Adipocyte (in vitro differentiated cells): Measurements from ENCODE around the gene KCNH4.

Experiments used
- DNase-seq: peaks from one replicate; pipeline ENCODE4 v3.0.0-alpha.2; 2015; ENCODE audit warnings: low read depth
- H3K27me3 ChIP-seq: replicated peaks from 2 replicates; pipeline ENCODE4 v1.7.0; 2013; ENCODE audit warnings: mild to moderate bottlenecking, low read length, moderate library complexity; ENCODE audit not compliant: control insufficient read depth, insufficient read depth
- H3K36me3 ChIP-seq: 2 replicates; pipeline ENCODE4 v1.7.0; 2013; ENCODE audit warnings: low read length, mild to moderate bottlenecking, moderate library complexity; ENCODE audit not compliant: control insufficient read depth, insufficient read depth, severe bottlenecking
- H3K4me1 ChIP-seq: 2 replicates; pipeline ENCODE4 v1.7.0; 2013; ENCODE audit warnings: mild to moderate bottlenecking, low read length, moderate library complexity; ENCODE audit not compliant: control insufficient read depth, insufficient read depth
- H3K4me3 ChIP-seq: 2 replicates; pipeline ENCODE4 v1.7.0; 2013; ENCODE audit warnings: mild to moderate bottlenecking, low read length, moderate library complexity
- H3K9ac ChIP-seq: 2 replicates; pipeline ENCODE4 v1.7.0; 2013; ENCODE audit warnings: mild to moderate bottlenecking, low read length, moderate library complexity
- H3K9me3 ChIP-seq: 2 replicates; pipeline ENCODE4 v1.7.0; 2013; ENCODE audit warnings: mild to moderate bottlenecking, low read length, moderate library complexity; ENCODE audit not compliant: control insufficient read depth

The KCNH4 gene

GRCh38 chr17:42132941-42133340 is 48.0 kb downstream of the KCNH4 start:
- Histone ChIP-seq H3K27me3 (no peaks in the 10 kb centered on the region), H3K4me1 (peaks cover 46% of the 10 kb centered on the region), H3K4me3 (no peak overlapping the region), H3K36me3 (peaks cover 52% of the 10 kb centered on the region), H3K9me3 (no peaks in the 10 kb centered on the region), H3K9ac (no peak overlapping the region)
- peak; percentile 68 for DNase-seq

- Histone ChIP-seq H3K9me3 (no peaks in the 10 kb centered on the region), H3K27me3 (no peaks in the 10 kb centered on the region), H3K36me3 (peaks cover 62% of the 10 kb centered on the region), H3K4me1 (peaks cover 44% of the 10 kb centered on the region), H3K4me3 (no peak overlapping the region), H3K9ac (no peak overlapping the region)
- DNase-seq, result no peak
Measured at GRCh38 chr17:42131981-42132432, 48.9 kb downstream of the KCNH4 start.

- H3K9me3 ChIP-seq, result no peaks in the 10 kb centered on the region
- no peaks in the 10 kb centered on the region for H3K27me3 ChIP-seq
- H3K36me3 ChIP-seq, result peaks cover 61% of the 10 kb centered on the region
- H3K9ac ChIP-seq, result no peak overlapping the region
- no peak overlapping the region for H3K4me3 ChIP-seq
- peaks cover 40% of the 10 kb centered on the region for H3K4me1 ChIP-seq
- no peak for DNase-seq
Measured at GRCh38 chr17:42131232-42131631, 49.7 kb downstream of the KCNH4 start.

- no peak for DNase-seq
- Histone ChIP-seq H3K4me3 (no peak overlapping the region), H3K27me3 (no peaks in the 10 kb centered on the region), H3K4me1 (peaks cover 32% of the 10 kb centered on the region), H3K9me3 (no peaks in the 10 kb centered on the region), H3K36me3 (peaks cover 61% of the 10 kb centered on the region), H3K9ac (no peak overlapping the region)
Measured at GRCh38 chr17:42130310-42130936, 50.5 kb downstream of the KCNH4 start.

GRCh38 chr17:42129109-42129837 is 51.7 kb downstream of the KCNH4 start:
- Histone ChIP-seq H3K9ac (no peak overlapping the region), H3K27me3 (no peaks in the 10 kb centered on the region), H3K4me3 (no peak overlapping the region), H3K36me3 (peaks cover 71% of the 10 kb centered on the region), H3K4me1 (peaks cover 27% of the 10 kb centered on the region), H3K9me3 (no peaks in the 10 kb centered on the region)
- no peak for DNase-seq

GRCh38 chr17:42127414-42127813 is 53.5 kb downstream of the KCNH4 start:
- H3K27me3 ChIP-seq, result no peaks in the 10 kb centered on the region
- DNase-seq, result no peak
- H3K36me3 ChIP-seq, result peaks cover 64% of the 10 kb centered on the region
- H3K9ac ChIP-seq, result no peak overlapping the region
- no peaks in the 10 kb centered on the region for H3K9me3 ChIP-seq
- H3K4me3 ChIP-seq, result no peak overlapping the region
- H3K4me1 ChIP-seq, result peaks cover 9% of the 10 kb centered on the region

- Histone ChIP-seq H3K9me3 (no peaks in the 10 kb centered on the region), H3K4me3 (no peak overlapping the region), H3K27me3 (no peaks in the 10 kb centered on the region), H3K9ac (no peak overlapping the region), H3K36me3 (peaks cover 61% of the 10 kb centered on the region), H3K4me1 (peaks cover 3% of the 10 kb centered on the region)
- no peak for DNase-seq
Measured at GRCh38 chr17:42126836-42127235, 54.1 kb downstream of the KCNH4 start.

GRCh38 chr17:42125565-42125964 is 55.4 kb downstream of the KCNH4 start:
- Histone ChIP-seq H3K27me3 (no peaks in the 10 kb centered on the region), H3K9me3 (no peaks in the 10 kb centered on the region), H3K4me3 (no peak overlapping the region), H3K4me1 (peaks cover 5% of the 10 kb centered on the region), H3K9ac (no peak overlapping the region), H3K36me3 (peaks cover 60% of the 10 kb centered on the region)
- DNase-seq, result no peak

- Histone ChIP-seq H3K27me3 (no peaks in the 10 kb centered on the region), H3K9me3 (no peaks in the 10 kb centered on the region), H3K9ac (no peak overlapping the region), H3K36me3 (peaks cover 49% of the 10 kb centered on the region), H3K4me1 (peaks cover 10% of the 10 kb centered on the region), H3K4me3 (no peak overlapping the region)
- no peak for DNase-seq
Measured at GRCh38 chr17:42124256-42124655, 56.7 kb downstream of the KCNH4 start.

- no peak for DNase-seq
- peaks cover 10% of the 10 kb centered on the region for H3K4me1 ChIP-seq
- H3K27me3 ChIP-seq, result no peaks in the 10 kb centered on the region
- no peak within 1 kb of the TSS for H3K4me3 ChIP-seq
- peak within 1 kb of the TSS; percentile 46 for H3K9ac ChIP-seq
- H3K36me3 ChIP-seq, result peaks cover 33% of the 10 kb centered on the region
- no peaks in the 10 kb centered on the region for H3K9me3 ChIP-seq
Measured at GRCh38 chr17:42122371-42123303, 58.3 kb downstream of the KCNH4 start, which contains the start of gene HSPB9. Gene HSPB9, plus strand, starts transcription at chr17:42122804. Its CDS starts 47 bp downstream, at chr17:42122851.
